Right lobe of liver (tissue), 6 donors: ENCODE results near the gene C10orf95. TPM values are rescaled to one million over a fixed set of nuclear protein-coding genes. Genes with fewer than 3 reads are reported as not detected.

Experiments
- ATAC-seq, 4 donors: fragments of 200-7000 bp; cut with Tn5 transposase; one replicate each; pipeline ENCODE4 v1.9.1; 2020; ENCODE audit warnings: mild to moderate bottlenecking in 4 of 4, moderate library complexity in 4 of 4
- DNase-seq, 3 donors: peaks; one replicate each; pipeline ENCODE4 v3.0.0-alpha.2; 2020
- H3K27ac ChIP-seq, 3 donors: fragments of 200-600 bp; one replicate each; pipeline ENCODE4 v1.8.0; 2022
- H3K27me3 ChIP-seq, 2 donors: fragments of 200-600 bp; one replicate each; pipeline ENCODE4 v1.8.0; 2022
- H3K36me3 ChIP-seq, 4 donors: fragments of 200-600 bp; sonication (generic) in 1 of 4; one replicate each; pipeline versions ENCODE4 v1.5.1 to v1.8.0; 2017 to 2022; ENCODE audit warnings: control low read depth in 1 of 4
- H3K4me1 ChIP-seq, 4 donors: fragments of 200-600 bp; sonication (generic) in 1 of 4; one replicate each; pipeline versions ENCODE4 v1.5.1 to v1.8.0; 2017 to 2022; ENCODE audit warnings: control low read depth in 1 of 4
- H3K4me3 ChIP-seq, 3 donors: fragments of 200-600 bp; one replicate each; pipeline ENCODE4 v1.8.0; 2022
- H3K9me3 ChIP-seq, 4 donors: fragments of 200-600 bp; sonication (generic) in 1 of 4; one replicate each; pipeline versions ENCODE4 v1.5.1 to v1.8.0; 2017 to 2022; ENCODE audit warnings: control low read depth in 1 of 4
- POLR2A ChIP-seq: fragments of 450-650 bp; IDR thresholded peaks from one replicate; pipeline ENCODE4 v1.6.1; 2017; ENCODE audit warnings: antibody characterized with exemption, mild to moderate bottlenecking
- WGBS: methylation state at CpG from one replicate; pipeline ENCODE4 v1.1.6; 2018; ENCODE audit warnings: low coverage, low lambda C conversion rate; ENCODE audit not compliant: insufficient coverage; ENCODE audit errors: missing lambda C conversion rate; 5-methylcytosine and 5-hydroxymethylcytosine counted together
- intact Hi-C, 2 donors: fragments of 100-400 bp; cut with DNase I; formaldehyde crosslinking; loops; one replicate each; pipeline versions ENCODE4 v1.11.2 to v1.14.1; 2022
- total RNA-seq, 6 experiments: library from RNA; depleted of rRNA in 2 of 6; stranded (reverse); fragments of >200 nt in 2 of 6; fragmentation: NEBNext Ultra II Directional in 3 of 6; extraction: Animal tissue kit (Norgen Biotek cat#: 25700) in 3 of 6; gene quantifications; one replicate each; pipeline versions ENCODE4 v1.1.0 to v1.2.4, GENCODE V29; 2016 to 2023
- TF ChIP-seq, protein P1 (sequence below), 4 donors: fragments of 200-600 bp in 3 of 4; fragments of 450-650 bp in 1 of 4; IDR thresholded peaks; one replicate each; pipeline versions ENCODE4 v1.5.1 to v1.8.0; 2016 to 2022; ENCODE audit warnings: antibody characterized with exemption in 4 of 4, mild to moderate bottlenecking in 2 of 4
- donor health status: DM: no; HTN: yes; CAD: no.
- donor health status: DM: no; HTN: no; CAD: no.
- donor health status: DM: no; HTN: no; CAD: no.
- donor health status: DM: no; HTN: yes; CAD: no.
- donor health status: DM: no; HTN: yes; CAD: no.

Gene C10orf95
- total RNA-seq, 6 experiments from 2014 or later: not detected

DNA sequence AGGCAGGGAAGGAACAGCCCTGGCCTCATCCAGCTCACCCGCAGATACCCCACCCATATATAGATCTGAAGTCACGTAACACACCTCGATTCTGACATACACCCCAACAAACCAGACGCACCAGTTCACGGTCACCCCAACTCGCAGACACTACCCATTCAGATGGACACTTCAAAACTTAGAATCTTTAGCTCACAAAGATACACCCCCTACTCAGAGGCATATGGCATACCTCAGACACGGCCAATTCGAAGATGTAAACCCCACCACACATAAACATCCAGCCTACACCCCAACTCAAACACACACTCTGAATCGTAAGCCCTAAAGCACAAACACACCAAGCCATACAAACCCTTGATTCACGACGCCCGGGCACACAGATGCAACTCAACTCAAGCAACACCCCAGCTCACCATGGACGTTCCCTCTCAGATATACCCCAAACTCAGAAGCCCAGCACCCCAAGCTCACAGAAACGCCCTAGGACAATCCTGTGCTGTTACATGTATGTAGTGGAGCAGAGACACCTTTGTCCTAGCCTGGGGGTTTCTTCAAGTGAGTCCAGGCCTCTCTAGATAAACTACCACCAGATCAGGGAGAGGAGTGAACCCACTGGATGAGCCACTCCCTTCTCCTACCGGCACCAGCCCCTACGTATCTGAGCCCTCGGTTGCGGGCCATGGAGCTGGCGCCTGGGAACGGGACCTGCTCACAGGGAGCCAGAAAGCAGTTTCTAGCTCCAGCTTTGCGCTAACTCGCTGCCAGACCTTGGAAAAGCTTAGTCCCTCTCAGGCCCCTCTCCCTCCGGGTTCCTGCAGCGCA lies 41.5 kb downstream of the C10orf95 start:
- H3K4me1 ChIP-seq: no peaks in the 10 kb centered on the region
- H3K27me3 ChIP-seq: peaks cover 11 to 14% of the 10 kb centered on the region in 2 donors
- no peaks in the 10 kb centered on the region for H3K36me3 ChIP-seq
- ATAC-seq: no peak
- H3K27ac ChIP-seq: no peak overlapping the region
- H3K9me3 ChIP-seq: no peaks in the 10 kb centered on the region
- WGBS: 43% methylated on average over 8 of the region's 24 CpGs
- intact Hi-C loops: no loop called here
- no peak for DNase-seq
- H3K4me3 ChIP-seq: no peak overlapping the region
- TF ChIP-seq POLR2A: no peak
- TF ChIP-seq, protein P1, sequence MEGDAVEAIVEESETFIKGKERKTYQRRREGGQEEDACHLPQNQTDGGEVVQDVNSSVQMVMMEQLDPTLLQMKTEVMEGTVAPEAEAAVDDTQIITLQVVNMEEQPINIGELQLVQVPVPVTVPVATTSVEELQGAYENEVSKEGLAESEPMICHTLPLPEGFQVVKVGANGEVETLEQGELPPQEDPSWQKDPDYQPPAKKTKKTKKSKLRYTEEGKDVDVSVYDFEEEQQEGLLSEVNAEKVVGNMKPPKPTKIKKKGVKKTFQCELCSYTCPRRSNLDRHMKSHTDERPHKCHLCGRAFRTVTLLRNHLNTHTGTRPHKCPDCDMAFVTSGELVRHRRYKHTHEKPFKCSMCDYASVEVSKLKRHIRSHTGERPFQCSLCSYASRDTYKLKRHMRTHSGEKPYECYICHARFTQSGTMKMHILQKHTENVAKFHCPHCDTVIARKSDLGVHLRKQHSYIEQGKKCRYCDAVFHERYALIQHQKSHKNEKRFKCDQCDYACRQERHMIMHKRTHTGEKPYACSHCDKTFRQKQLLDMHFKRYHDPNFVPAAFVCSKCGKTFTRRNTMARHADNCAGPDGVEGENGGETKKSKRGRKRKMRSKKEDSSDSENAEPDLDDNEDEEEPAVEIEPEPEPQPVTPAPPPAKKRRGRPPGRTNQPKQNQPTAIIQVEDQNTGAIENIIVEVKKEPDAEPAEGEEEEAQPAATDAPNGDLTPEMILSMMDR (IDR thresholded peaks at IDR 0.05): no peak

DNA sequence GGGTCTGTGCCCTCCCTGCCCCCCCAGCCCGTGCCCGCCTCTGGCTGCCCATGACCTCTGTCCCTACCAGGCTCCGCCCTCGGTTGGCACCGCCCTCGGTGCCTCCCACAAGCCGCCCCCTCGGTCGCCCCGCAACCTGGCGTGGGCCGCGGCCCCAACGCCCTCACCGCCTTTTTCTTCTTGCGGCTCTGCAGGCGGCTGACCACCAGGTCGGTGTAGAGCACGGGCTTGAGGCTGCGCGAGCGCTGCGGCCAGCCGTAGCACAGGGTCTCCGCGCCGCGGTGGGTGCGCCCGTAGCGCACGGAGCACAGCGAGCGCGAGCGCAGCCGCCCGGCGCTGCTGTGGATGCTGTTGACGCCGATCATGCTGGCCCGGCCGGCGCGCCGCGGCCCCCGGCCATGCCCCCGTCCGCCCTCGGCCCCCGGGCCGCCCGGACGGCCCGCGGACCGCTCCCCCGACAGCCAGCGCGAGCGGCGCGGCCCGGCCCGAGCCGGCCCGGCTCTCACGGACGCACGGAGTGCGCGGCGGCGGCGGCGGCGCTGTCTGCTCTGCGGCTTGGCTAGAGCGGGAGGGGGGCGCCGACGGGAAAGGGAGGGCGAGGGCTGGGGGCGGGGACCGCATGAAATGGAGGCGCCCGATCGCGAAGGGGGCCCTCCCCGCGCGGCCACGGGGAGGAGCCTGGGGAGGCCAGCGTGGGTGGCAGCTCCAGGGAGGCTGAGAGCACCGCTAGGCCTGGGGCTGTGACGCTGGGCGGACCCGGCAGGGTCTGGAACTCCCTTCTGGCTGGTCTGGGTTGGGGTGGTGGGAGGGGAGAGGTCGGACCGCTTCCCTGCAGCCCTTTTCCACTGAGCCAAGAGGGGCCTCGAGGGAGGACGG lies 42.4 kb downstream of the C10orf95 start:
- H3K27me3 ChIP-seq: peaks cover 11 to 14% of the 10 kb centered on the region in 2 donors
- H3K4me1 ChIP-seq: no peaks in the 10 kb centered on the region
- H3K27ac ChIP-seq: no peak overlapping the region
- H3K9me3 ChIP-seq: no peaks in the 10 kb centered on the region
- ATAC-seq: peak; percentile 14 to 48 (median 34)
- peak in 1 of 3 donors; percentile 47 for DNase-seq
- H3K36me3 ChIP-seq: no peaks in the 10 kb centered on the region
- intact Hi-C loops: no loop called here
- TF ChIP-seq, protein P1 (IDR thresholded peaks at IDR 0.05): no peak
- no peak for TF ChIP-seq POLR2A
- under 1% methylated on average over 28 of the region's 103 CpGs for WGBS
- no peak overlapping the region for H3K4me3 ChIP-seq

DNA sequence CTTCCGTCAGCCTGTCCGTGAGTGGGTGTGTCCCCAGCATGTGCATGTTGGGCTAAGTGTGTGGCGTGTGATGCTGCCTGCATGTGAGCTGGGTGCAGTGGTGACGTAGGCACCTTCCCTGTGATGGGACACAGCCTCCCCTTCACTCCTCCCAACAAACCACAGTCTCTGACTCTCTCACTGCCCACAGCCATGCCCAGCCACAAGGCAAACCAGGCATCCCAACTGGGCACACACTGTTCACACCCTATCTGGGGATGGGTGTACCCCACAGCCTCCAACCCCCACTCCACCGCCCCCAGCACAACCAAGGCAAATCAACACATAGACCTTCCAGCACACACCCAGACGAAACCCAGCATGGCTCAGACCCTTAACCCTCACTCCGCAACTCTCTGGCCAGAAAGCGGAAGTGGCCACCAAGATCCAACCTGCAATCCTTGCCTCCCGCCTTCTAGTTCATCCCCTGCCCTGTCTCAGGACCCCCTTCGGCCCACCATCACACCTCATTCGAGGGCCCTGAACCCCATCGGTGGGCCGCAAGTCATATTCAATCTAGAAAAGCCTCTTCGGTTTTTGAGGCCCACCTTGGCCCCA lies 43.1 kb downstream of the C10orf95 start:
- H3K4me3 ChIP-seq: no peak overlapping the region
- DNase-seq (no peak), ATAC-seq (no peak)
- intact Hi-C loops: no loop called here
- 60% methylated on average over 8 of the region's 14 CpGs for WGBS
- no peaks in the 10 kb centered on the region for H3K4me1 ChIP-seq
- TF ChIP-seq POLR2A: no peak
- peaks cover 11 to 14% of the 10 kb centered on the region in 2 donors for H3K27me3 ChIP-seq
- H3K9me3 ChIP-seq: no peaks in the 10 kb centered on the region
- H3K27ac ChIP-seq: no peak overlapping the region
- no peaks in the 10 kb centered on the region for H3K36me3 ChIP-seq

DNA sequence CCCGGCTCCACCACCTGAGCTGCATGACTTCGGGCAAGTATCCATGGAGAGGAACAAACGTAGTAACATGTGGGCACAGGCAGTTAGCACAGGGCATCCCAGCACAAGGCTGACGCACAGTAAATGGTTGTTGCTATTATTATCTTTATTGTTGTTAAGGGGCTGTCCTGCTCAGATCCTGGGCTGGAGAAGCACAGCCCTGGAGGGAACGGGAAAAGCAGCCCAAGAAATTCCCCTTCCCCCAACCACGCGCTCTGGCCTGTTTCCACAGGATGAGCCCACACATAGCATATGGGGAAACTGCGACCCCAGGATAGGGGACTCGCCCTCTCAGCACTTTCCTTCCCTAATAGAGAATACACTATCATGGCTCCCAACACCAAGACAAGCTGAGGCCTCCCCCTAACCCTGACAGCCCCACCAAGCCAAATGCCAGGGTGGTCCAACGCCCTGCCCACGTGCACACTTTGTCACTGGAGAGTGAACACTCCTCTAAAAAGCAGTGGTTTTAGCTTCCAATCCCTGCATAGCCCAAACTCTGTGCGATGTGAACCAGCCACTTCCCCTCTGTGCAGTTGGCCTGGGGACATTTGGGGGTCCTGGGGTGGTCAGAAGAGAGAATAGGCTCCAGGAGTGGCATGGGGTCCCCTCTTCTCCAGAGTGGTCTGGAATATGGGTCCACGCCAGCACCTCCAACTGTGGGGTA lies 43.8 kb downstream of the C10orf95 start:
- WGBS: 100% methylated on average over 1 of the region's 13 CpGs
- no peak for TF ChIP-seq POLR2A
- TF ChIP-seq, protein P1 (IDR thresholded peaks at IDR 0.05): no peak
- H3K27ac ChIP-seq: no peak overlapping the region
- no peak overlapping the region for H3K4me3 ChIP-seq
- no peaks in the 10 kb centered on the region for H3K9me3 ChIP-seq
- no peak for ATAC-seq
- peaks cover 0 to 2% (median 0%) of the 10 kb centered on the region in 4 donors for H3K36me3 ChIP-seq
- H3K4me1 ChIP-seq: no peaks in the 10 kb centered on the region
- peaks cover 11 to 14% of the 10 kb centered on the region in 2 donors for H3K27me3 ChIP-seq
- no peak for DNase-seq
- intact Hi-C loops: no loop called here
